Endothelial cell of umbilical vein (primary cell): ENCODE measurements around the gene NUMA1.

Experiments
- CTCF ChIP-seq, 2 donors: IDR thresholded peaks; 1 replicate in 1 of 2; 2 replicates in 1 of 2; pipeline ENCODE4 v1.5.1; 2011; ENCODE audit warnings: low read length in 2 of 2, mild to moderate bottlenecking in 2 of 2, moderate library complexity in 2 of 2, control low read depth in 1 of 2, inconsistent platforms in 1 of 2, low read depth in 1 of 2; ENCODE audit not compliant: insufficient read depth in 1 of 2; ENCODE audit errors: extremely low read depth in 1 of 2
- EZH2 ChIP-seq: IDR thresholded peaks from 2 replicates; pipeline ENCODE4 v1.6.1; 2012; ENCODE audit warnings: borderline replicate concordance, low read depth, mild to moderate bottlenecking, moderate library complexity, low read length, inconsistent platforms; ENCODE audit not compliant: severe bottlenecking
- JUN ChIP-seq: IDR thresholded peaks from 2 replicates; pipeline ENCODE4 v1.6.1; 2011; ENCODE audit warnings: borderline replicate concordance, low read depth; ENCODE audit not compliant: insufficient read length, insufficient read depth
- MAX ChIP-seq: IDR thresholded peaks from 2 replicates; pipeline ENCODE4 v1.6.1; 2011; ENCODE audit not compliant: insufficient read depth, insufficient read length
- POLR2A ChIP-seq: IDR thresholded peaks from 2 replicates; pipeline ENCODE4 v1.6.1; 2012; ENCODE audit warnings: low read depth, mild to moderate bottlenecking, control low read depth, low read length
- POLR2AphosphoS5 ChIP-seq: IDR thresholded peaks from 2 replicates; pipeline ENCODE4 v1.6.1; 2012; ENCODE audit warnings: low read depth, mild to moderate bottlenecking, control low read depth, low read length, moderate library complexity; ENCODE audit not compliant: insufficient read depth

GRCh38 chr11:72102162-72102561 lies 21.8 kb upstream of the NUMA1 start:
- TF ChIP-seq CTCF (IDR thresholded peaks at IDR 0.05; ENCODE audit: extremely low read depth in 1 of 2, insufficient read depth in 1 of 2, low read depth in 1 of 2, low read length in 2 of 2): no peak
- peak; percentile 11 for TF ChIP-seq POLR2A
- no peak for TF ChIP-seq EZH2
- no peak for TF ChIP-seq POLR2AphosphoS5
- no peak for TF ChIP-seq JUN
- TF ChIP-seq MAX: no peak
